Kidney (tissue), 14 donors: ENCODE data around the gene ZNF467. TPM values are rescaled to one million over a fixed set of nuclear protein-coding genes. Genes with fewer than 3 reads are reported as not detected.
A peak's percentile ranks its signal among the peaks of the same experiment; 100 is the strongest.

ENCODE experiments used
- DNase-seq, 5 donors: peaks; one replicate each; pipeline ENCODE4 v3.0.0-alpha.2; 2013 to 2020
- FAIRE-seq: peaks from 2 replicates; lab custom pipeline; 2012; peaks lifted over from hg19 to GRCh38; lab: Jason Lieb, UNC
- H3K27ac ChIP-seq, 2 donors: one replicate each; pipeline ENCODE4 v1.7.0; 2013; ENCODE audit warnings: low read depth in 2 of 2, low read length in 2 of 2, inconsistent platforms in 1 of 2
- H3K27me3 ChIP-seq: one replicate; pipeline ENCODE4 v1.7.1; 2013; ENCODE audit warnings: low read length, inconsistent platforms; ENCODE audit not compliant: control insufficient read depth, insufficient read depth
- H3K36me3 ChIP-seq, 3 donors: one replicate each; pipeline versions ENCODE4 v1.7.0 to v1.7.1; 2013; ENCODE audit warnings: low read length in 3 of 3, control low read depth in 1 of 3, inconsistent platforms in 1 of 3; ENCODE audit not compliant: insufficient read depth in 3 of 3, control insufficient read depth in 2 of 3
- H3K4me1 ChIP-seq, 3 donors: one replicate each; pipeline versions ENCODE4 v1.7.0 to v1.7.1; 2013; ENCODE audit warnings: low read length in 3 of 3, inconsistent platforms in 1 of 3, low read depth in 1 of 3; ENCODE audit not compliant: control insufficient read depth in 2 of 3, insufficient read depth in 2 of 3
- H3K4me3 ChIP-seq, 3 donors: one replicate each; pipeline versions ENCODE4 v1.7.0 to v1.8.1; 2013; ENCODE audit warnings: low read length in 3 of 3, control low read depth in 1 of 3, inconsistent platforms in 1 of 3
- H3K9ac ChIP-seq, 3 donors: one replicate each; pipeline versions ENCODE4 v1.7.0 to v1.7.1; 2013; ENCODE audit warnings: low read length in 3 of 3, control low read depth in 1 of 3, inconsistent platforms in 1 of 3
- H3K9me3 ChIP-seq, 3 donors: one replicate each; pipeline versions ENCODE4 v1.7.0 to v1.7.1; 2013; ENCODE audit warnings: low read length in 3 of 3, control low read depth in 1 of 3, inconsistent platforms in 1 of 3; ENCODE audit not compliant: control insufficient read depth in 2 of 3, insufficient read depth in 1 of 3
- CTCF ChIP-seq: IDR thresholded peaks from 3 replicates; pipeline ENCODE4 v1.5.1; 2012; ENCODE audit warnings: mild to moderate bottlenecking, moderate library complexity, borderline replicate concordance; ENCODE audit not compliant: insufficient read depth; ENCODE audit errors: extremely low read depth
- intact Hi-C: fragments of 100-400 bp; cut with DNase I; formaldehyde crosslinking; loops from one replicate; pipeline ENCODE4 v1.11.1; 2022
- polyA plus RNA-seq: library from polyadenylated mRNA; stranded (reverse); fragments of 350-450 nt; fragmentation: Illumina TruSeq; extraction: RNeasy Lipid Tissue Mini Kit (QIAGEN cat#74804); gene quantifications from one replicate; pipeline ENCODE4 v1.2.3, GENCODE V29; 2014; ENCODE audit warnings: low read depth, low replicate concordance; ENCODE audit not compliant: insufficient read depth
- total RNA-seq: library from RNA; stranded (reverse); fragmentation: NEBNext Ultra II Directional; extraction: Animal tissue kit (Norgen Biotek cat#: 25700); gene quantifications from one replicate; pipeline ENCODE4 v1.2.1, GENCODE V29; 2021
- donor health status: control.
- donor health status: control.
- donor health status: control.
- donor health status: control.
- donor health status: control.
- donor health status: DM: yes; HTN: yes; CAD: no.
- donor health status: Normal renal cell carcinoma (clear cell type).

ZNF467 gene
- total and polyA plus RNA-seq, 2 donors from 2014 or later = 15.0 to 24.5 TPM

GRCh38 chr7:149784251-149784608 is 10.8 kb upstream of the ZNF467 start:
- Histone ChIP-seq H3K27me3 (no peaks in the 10 kb centered on the region), H3K9ac (no peak overlapping the region), H3K36me3 (no peaks in the 10 kb centered on the region), H3K4me3 (no peak overlapping the region), H3K4me1 (no peaks in the 10 kb centered on the region), H3K27ac (no peak overlapping the region), H3K9me3 (no peaks in the 10 kb centered on the region)
- no peak for FAIRE-seq
- intact Hi-C loops = no loop called here
- no peak for TF ChIP-seq CTCF
- DNase-seq = no peak

GRCh38 chr7:149783386-149784250 is 10.2 kb upstream of the ZNF467 start:
- DNase-seq (peak in 2 of 5 donors; percentile 54 to 63), FAIRE-seq (no peak)
- intact Hi-C loops = no loop called here
- Histone ChIP-seq H3K9ac (no peak overlapping the region), H3K4me3 (no peak overlapping the region), H3K4me1 (no peaks in the 10 kb centered on the region), H3K27ac (no peak overlapping the region), H3K9me3 (no peaks in the 10 kb centered on the region), H3K36me3 (no peaks in the 10 kb centered on the region), H3K27me3 (no peaks in the 10 kb centered on the region)
- no peak for TF ChIP-seq CTCF

GRCh38 chr7:149782682-149783345 is 9.4 kb upstream of the ZNF467 start:
- no peak for TF ChIP-seq CTCF
- no peaks in the 10 kb centered on the region for H3K4me1 ChIP-seq
- H3K27ac ChIP-seq = no peak overlapping the region
- no peaks in the 10 kb centered on the region for H3K36me3 ChIP-seq
- no peaks in the 10 kb centered on the region for H3K9me3 ChIP-seq
- FAIRE-seq (no peak), DNase-seq (no peak)
- intact Hi-C loops = no loop called here
- H3K4me3 ChIP-seq = no peak overlapping the region
- H3K9ac ChIP-seq = no peak overlapping the region
- H3K27me3 ChIP-seq = no peaks in the 10 kb centered on the region
